C4-2B (cell line): Measurements from ENCODE around the gene C10orf90.

Experiments used
- CTCF ChIP-seq: fragments of 450-650 bp; conservative IDR thresholded peaks from 2 replicates; pipeline ENCODE4 v1.5.1; 2017; ENCODE audit warnings: mild to moderate bottlenecking
- ZFX ChIP-seq: fragments of 450-650 bp; IDR thresholded peaks from 2 replicates; pipeline ENCODE4 v1.6.1; 2017

- TF ChIP-seq CTCF (no peak), ZFX (no peak)
Observed at GRCh38 chr10:126519185-126519584, 151.3 kb downstream of the C10orf90 start.
